T-helper 1 cell treated with Interleukin-12 subunit alpha and Interleukin-12 subunit beta and Interleukin-4 antibody, amounts not matched to agents 30 ng/mL and 1 ng/mL, for 36 hours (primary cell): ENCODE measurements around the gene FLVCR2. TPM values are rescaled to one million over a fixed set of nuclear protein-coding genes. Genes with fewer than 3 reads are reported as not detected.
"Not testable (repeated sequence)": the region's sequence is repeated elsewhere in the genome, so short reads cannot be mapped to it uniquely, and the experiment has no call there.

Experiments used
- intact Hi-C: fragments of 100-400 bp; cut with micrococcal nuclease; formaldehyde crosslinking; loops from one replicate; pipeline ENCODE4 v1.15.1; 2024
- total RNA-seq: library from RNA; stranded (reverse); gene quantifications from 2 replicates; pipeline ENCODE4 v1.2.3, GENCODE V29; 2022

Gene FLVCR2
- total RNA-seq, 1 donor from 2014 or later, result 4.6 TPM

DNA sequence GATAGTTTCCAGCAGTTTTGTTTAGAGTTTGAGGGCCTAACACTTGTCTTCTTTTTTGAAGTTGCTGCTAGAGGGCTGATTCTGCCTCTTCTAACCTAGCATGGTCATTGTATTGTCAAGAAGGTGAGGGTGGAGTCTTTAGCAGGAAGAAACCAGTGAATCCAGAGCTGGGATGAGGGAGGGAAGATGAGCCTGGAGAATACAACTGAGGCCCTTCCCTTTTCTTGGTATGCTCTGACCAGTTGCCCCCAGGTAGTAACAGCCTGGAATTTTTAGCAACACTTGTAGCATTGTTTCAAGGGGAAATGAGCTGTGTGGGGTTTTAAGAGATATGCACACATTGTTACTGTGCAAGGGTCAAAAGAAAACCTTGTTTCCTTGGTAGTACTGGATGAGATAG lies 9.0 kb downstream of the FLVCR2 start:
- intact Hi-C loops, result no loop called here

DNA sequence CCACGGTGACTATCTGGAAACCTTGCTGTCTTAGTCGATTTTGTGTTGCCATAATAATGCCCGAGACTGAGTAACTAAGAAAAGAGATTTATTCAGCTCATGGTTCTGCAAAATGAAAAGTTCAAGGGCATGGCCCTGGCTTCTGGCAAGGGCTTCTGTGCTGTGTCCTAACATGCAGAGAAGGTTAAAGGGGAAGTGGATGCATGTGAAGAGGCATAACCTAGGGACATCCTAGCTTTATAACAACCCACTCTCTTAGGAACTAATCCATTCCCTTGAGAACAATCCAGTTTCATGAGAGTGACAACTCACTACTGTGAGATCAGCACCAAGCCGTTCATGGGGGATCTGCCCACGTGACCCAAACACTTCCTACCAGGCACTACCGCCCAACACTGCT lies 11.5 kb downstream of the FLVCR2 start:
- intact Hi-C loops, result no loop called here

DNA sequence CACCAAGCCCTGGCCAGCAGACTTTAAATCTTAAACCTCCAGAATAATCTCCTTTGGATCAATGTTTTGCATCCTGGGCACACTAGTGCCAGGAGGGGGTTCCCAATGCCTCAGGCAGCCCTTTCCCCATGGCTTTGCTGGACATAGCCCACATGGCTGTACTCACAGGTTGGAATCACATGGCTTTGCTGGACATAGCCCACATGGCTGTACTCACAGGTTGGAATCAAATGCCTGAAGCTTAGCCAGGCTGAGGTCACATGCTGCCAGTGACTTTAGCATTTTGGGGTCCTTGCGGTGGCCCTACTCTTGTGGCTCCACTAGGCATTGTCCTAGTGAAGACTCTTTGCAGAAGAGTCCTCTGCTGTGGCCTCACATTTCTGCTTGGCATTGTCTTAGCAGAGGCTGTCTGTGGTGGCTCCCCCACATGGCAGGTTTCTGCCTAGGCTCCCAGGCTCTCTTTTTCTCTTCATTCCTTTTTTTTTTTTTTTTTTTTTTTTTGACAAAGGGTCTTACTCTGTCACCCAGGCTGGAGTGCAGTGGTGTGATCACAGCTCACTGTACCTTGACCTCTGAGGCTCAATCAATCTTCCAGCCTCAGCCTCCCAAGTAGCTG lies 13.0 kb downstream of the FLVCR2 start:
- intact Hi-C loops, result no loop called here

DNA sequence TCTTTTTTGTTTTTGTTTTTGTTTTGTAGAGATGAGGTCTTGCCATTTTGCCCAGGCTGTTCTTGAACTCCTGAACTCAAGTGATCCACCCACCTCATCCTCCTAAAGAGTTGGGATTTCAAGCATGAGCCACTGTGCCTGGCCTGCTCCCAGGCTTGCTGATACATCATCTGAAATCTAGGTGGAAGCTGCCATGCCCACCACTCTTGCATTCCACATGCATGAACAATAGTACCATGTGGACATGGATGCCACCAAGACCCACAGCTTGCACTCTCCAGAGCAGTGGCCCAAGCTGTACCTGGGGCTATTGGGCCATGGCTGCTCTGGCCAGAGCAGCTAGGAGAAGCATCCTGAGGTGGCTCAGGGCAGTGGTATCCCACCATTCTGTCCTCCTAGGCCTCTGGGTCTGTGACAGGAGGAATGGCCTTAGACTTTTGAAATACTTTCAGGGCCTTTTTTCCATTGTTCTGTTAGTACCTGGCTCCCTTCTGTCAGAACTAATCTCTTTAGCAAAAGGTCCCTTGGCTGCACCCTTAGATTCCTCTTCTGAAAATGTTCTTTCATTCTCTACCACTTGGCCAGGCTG lies 13.7 kb downstream of the FLVCR2 start:
- intact Hi-C loops, result no loop called here

DNA sequence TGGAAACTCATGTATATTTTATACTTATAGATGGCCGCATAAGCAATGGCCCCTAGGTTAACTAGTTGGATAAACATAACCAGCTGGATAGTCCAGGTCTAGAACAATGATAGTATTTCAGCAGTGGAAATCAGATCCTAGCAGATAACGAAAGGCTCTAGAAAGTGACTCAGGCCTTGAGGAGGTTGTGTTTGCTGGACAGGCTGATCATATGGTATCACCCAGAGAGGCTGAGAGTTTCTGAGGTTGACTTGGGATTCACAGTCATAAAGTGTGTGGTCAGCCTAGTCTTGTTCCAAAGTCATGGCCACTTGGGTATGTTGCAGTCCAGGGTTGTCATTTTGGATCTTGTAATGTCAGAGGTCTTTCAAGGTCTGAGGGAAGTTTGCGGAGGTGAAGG lies 16.8 kb downstream of the FLVCR2 start:
- intact Hi-C loops, result no loop called here

DNA sequence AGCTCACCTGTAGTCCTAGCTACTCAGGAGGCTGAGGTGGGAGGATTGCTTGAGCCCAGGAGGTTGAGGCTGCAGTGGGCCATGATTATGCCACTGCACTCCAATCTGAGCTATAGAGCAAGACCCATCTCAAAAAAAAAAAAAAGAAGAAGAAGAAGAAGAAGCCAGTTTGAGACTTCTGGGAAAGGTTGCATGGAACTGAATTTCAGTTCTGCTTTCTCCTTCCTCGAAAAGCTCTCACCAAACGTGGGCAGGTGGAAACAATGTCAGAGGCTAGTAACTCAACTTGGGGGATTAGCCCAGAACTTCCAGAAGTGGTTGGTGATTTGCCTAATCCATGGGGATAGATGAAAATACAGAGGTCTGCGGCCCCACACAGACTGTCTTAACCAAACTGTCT lies 18.7 kb downstream of the FLVCR2 start:
- intact Hi-C loops, result no loop called here

DNA sequence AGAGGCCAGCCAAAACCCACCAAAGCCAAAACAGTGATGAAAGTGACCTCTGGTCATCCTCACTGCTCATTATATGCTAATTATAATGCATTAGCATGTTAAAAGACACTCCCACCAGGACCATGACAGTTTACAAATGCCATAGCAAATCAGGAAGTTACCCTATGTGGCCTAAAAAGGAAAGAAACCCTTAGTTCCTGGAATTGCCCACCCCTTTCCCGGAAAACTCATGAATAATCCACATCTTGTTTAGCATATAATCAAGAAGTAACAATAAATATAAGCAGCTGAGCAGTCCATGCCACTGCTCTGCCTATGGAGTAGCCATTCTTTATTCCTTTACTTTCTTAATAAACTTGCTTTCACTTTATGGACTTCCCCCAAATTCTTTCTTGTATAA lies 21.7 kb downstream of the FLVCR2 start:
- intact Hi-C loops, result not testable (repeated sequence)

DNA sequence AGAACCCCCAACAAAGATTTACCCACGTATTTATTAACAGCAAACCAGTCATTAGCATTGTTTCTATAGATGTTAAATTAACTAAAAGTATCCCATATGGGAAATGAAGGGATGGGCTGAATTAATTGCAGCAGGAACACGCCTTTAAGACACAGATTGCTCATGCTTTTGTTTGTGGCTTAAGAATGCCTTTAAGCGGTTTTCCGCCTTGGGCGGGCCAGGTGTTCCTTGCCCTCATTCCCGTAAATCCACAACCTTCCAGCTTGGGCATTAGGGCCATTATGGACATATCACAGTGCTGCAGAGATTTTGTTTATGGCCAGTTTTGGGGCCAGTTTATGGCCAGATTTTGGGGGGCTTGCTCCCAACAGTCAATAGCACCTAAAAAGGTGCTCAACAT lies 22.6 kb downstream of the FLVCR2 start:
- intact Hi-C loops, result not testable (repeated sequence)

DNA sequence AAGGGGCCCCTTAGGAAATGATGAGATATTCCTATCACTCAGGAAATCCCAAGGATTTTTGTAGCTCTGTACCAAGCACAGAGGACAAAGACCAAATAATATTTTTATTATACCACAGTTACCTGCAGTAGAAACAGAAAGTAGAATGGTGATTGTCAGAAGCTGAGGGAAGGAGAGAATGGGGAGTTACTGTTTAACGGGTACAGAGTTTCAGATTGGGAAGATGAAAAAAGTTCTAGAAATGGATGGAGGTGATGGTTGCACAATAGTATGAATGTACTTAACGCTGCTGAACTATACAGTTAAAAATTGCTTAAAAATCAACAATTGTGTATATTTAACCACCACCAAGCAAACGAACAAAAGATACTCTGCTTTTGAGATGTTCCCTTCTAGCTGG lies 24.1 kb downstream of the FLVCR2 start:
- intact Hi-C loops, result no loop called here

DNA sequence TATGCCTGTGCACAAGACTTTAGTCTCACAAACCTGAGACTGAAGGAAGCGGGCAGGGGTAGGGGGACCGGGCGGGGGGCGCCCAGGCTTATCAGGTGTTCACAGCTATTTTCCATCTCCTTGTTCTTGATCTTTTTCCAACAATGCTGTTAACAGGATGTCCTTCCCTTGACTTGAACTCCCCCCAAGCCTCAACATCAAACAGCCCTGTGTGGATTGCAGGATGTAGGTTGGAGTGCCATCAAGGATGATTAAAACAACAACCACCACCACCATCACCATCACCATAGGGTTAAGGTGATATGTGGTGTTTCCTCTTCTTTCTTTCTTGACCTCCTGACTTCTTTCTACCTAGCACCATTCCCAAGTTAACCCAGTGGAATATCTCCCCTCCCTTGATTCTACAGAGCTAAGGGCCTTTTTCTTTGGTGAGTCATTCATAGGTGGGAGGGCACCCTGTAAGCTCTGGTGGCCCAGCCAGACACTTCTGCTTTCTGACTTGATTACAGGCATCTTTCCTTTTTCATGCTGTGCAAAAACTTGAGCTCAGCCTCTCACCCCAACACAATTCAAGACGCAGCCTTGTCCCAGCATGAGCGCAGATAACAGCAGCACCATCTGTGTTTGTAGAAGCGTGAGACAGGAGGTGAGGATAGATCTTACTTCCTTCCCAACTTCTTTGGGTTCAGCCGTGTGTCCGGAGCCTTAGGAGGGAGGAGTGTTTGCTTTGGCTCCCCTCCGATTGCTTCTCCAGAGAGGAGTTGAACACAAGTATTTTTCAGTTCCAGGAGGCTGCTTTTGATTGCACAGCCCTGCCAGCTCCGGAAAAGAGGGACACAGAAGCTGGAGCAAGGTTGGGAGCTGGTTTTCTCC lies 26.8 kb downstream of the FLVCR2 start:
- intact Hi-C loops, result no loop called here

DNA sequence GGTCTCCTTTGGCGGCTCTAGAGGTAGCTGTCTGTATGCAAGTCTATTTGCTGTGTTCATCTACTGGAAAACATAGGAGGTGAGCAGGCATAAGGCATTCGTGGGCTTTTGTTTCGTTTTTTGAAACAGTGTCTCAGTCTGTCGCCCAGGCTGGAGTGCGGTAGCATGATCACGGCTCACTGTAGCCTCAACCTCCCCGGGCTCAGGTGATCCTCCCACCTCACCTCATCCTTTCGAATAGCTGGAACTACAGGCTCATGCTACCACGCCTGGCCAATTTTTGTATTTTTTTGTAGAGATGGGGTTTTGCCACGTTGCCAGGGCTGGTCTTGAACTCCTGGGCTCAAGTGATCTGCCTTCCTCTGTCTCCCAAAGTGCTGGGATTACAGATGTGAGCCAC lies 27.5 kb downstream of the FLVCR2 start:
- intact Hi-C loops, result no loop called here

DNA sequence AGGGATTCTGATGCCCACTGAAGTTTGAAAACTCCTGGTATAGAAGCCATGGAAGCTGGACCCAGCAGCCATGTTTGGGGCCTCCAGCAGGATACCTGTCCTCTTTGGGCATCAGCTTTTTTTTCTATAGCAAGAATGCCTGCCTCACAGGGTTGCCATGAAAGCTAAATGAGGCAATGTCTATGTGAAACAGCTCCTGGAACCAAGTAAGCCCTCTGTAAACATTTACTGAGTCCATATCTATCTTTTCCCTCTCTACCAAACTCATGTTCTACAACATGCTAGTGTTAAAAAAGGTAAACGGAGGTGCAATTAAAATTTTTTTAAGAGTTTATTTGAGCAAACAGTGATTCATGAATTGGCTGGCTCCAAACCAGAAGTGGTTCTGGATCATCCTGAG lies 28.6 kb downstream of the FLVCR2 start:
- intact Hi-C loops, result no loop called here

DNA sequence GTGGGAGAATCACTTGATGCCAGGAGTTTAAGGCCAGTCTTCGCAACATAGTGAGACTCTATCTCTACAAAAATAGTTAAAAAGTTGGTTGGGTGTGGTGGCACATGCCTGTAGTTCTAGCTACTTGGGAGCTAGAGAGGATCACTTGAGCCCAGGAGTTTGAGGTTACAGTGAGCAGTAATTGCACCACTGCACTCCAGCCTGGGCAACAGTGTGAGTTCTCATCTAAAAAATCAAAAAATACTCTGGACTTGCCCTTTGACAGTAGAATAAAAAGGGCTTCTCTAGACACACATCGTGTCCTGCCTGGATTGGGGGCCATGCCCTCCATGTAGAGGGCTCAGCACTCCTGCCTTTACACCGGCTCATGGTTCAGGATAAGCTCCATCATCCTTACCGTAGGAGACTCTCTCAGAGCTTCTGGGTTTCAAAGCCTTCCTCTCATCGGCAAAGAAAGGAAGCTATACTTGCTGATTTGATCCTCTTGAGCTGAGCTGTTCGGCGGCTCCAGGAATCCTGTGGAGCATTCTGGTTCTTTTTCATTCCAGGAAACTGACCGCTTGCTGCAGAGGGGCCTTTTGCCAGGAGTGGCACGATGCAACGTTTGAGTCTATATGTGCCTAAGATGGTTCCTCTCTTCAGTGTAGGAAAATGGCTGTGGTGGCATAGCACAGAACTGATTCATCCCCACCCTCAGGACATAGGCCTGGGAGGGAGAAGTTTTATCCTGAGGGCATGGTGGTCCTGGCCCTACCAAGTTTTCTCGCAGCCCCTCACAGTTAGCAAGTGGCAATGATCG lies 29.6 kb downstream of the FLVCR2 start:
- intact Hi-C loops, result no loop called here

DNA sequence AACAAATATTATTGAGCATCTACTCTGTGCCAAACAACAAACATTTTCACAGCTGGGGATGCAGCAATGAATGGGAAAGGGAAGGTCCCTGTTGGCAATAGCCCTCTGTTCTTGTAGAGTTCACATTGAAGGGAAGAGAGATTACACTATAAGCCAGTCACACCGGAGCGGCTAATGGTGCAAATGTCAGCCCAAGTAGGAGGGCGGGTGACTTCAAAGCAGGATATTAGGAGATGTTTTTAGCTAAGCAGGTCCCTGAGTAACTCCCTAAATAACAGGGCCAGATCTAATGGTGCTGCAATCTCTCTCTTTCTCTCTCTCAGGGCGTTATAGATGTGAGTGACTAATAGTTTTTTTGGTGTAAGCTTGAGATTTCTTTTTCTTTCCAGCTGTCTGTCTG lies 30.7 kb downstream of the FLVCR2 start:
- intact Hi-C loops, result no loop called here

DNA sequence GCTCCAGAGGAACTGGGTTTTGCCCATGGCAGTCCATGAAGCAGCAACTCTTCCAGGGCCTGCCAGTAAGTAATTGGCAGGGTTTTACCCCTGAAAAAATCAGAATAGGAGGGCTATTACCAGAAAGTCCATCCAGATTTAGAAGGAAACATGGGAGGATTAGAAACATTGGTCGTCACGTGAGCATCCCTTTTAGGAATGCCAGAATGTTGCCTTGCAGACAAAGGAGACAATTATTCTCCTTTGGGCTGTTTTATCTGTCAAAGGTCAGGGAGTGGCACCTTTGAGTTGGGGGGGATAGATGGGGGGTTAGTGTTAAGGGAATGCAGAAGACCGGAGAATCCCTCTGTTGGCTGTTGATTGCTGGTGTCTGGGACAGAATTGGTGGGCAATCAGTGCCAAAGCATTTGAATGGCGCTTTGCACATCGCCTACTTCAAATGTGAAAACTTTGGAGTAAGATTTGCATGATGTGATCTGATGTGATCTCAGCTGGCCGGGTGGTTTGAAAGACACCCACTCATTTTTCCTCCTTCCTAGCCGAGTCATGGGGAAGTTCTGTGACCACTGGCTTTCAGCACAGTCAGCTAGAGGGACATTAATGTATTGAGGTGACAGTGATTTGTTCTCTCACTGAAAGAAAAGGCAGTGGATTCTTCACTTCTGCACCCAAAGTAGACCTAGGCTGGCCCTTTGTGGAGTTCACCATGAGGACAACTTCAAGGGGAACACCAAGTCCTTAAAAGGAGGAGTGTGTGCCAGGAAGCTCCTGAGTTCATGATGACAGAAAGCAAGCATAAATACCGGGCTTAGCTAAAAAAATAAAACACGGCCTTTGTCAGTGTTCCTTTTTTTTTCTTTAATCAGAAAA lies 31.4 kb downstream of the FLVCR2 start:
- intact Hi-C loops, result no loop called here

DNA sequence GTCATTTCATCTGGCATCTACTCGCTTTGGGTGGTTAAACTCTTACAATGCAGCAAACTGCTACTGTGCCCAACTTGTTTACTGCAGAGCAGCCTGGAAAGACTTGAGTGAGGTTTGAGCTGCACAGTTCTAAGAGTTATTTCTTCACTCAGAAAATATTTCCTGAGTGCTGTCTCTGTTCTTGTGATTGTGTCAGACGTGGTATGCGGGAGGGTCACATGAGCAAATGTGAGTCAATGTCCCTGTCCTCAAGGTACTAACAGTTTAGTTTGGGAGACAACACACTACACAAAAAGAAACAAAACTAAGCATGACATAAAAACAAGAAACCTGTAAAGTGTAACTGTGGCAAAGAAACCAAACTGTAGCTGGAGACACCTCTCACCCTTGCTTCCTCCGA lies 32.4 kb downstream of the FLVCR2 start:
- intact Hi-C loops, result no loop called here

DNA sequence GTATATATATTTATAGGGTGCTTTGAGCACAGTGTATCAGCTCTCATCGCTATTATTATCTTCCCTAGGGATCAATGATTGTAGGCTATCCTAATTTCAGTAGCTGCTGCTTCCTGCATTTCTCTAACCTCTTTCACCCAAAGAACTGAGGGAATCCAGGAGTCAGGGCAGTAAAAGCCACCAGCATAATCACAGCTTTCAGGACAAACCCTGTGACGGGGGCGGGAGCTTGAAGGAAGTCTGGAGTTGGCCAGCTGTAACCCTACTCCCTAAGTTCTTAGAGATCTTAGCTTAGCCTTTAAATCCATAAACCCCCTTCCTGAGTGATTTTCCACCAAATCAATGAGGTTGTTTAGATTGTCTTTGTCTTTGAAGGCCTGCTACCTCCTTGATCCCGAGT lies 33.7 kb downstream of the FLVCR2 start:
- intact Hi-C loops, result no loop called here

DNA sequence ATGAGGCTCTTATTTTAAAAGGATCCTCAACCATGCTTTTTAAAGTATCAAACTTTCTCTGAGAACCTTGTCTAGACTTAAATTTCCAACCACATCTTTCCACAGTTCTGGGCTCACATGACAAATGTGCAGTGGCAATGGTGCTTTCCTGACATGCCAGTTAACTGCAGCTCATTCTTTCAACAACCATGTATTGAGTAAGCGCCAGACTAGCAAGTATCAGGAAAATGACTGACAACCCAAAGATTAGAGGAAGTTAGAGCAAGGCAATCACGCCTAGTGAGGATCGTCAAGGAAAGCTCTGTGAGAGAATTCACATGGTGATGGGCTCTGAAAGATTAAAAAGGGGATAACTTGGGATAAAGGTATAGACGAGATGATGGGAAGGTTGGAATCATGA lies 35.8 kb downstream of the FLVCR2 start:
- intact Hi-C loops, result no loop called here

DNA sequence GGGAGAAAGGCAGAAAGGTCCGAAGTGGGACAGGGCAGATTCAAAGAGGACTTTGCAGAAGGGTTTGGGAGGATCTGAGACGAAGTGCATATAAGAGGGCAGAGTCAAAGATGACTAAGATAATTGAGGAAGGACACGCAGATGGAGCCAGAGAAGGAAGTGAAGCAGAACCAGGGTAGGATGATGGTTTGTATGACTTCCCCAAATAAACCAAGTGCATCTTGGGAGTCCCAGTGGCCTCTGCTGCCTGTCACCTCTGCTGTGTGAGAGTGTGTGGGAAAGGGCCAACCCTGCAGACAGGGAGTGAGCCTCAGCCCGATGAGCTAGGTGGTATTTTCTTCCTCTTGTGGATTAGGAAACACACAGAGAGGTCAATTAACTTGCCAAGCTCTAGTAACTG lies 36.8 kb downstream of the FLVCR2 start:
- intact Hi-C loops, result no loop called here

DNA sequence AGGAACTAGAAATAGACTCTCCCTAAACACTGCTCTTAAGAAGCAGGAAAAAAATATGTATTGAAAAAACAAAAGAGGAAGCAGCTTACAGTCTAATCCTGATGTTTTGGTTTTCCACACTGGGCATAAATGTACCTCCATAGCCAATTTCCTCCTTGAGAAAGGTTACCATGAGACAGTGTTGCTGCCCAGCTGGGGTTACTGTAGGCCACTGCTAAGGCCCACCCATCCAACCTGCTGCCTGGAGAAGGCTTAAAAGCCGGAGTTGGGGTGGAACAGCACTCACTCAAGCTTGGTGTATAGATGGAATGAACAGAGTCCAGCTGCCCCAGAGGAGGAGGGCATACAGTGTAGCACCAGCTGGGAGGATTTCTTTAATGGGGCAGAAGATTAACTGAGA lies 41.1 kb downstream of the FLVCR2 start:
- intact Hi-C loops, result no loop called here

DNA sequence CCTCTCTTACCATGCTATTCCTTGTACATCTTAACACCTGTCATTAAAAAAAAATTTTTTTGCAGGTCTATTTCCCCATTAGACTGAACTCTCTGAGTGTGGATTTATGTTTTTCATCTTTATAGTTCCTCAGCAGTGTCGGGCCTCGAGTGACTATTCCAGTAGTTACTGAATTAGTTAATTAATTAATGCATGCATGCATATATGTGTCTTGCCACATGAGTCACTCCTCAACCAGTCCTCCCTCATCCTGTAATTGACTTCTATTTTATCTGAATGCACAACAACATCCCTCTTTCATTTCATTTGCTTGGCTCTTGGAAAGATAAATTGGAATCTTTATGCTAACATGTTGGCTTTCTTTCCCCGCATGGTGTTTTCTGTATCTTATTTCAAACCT lies 46.6 kb downstream of the FLVCR2 start:
- intact Hi-C loops, result no loop called here
